Measurements from ENCODE around the gene CLASP2.

DNA sequence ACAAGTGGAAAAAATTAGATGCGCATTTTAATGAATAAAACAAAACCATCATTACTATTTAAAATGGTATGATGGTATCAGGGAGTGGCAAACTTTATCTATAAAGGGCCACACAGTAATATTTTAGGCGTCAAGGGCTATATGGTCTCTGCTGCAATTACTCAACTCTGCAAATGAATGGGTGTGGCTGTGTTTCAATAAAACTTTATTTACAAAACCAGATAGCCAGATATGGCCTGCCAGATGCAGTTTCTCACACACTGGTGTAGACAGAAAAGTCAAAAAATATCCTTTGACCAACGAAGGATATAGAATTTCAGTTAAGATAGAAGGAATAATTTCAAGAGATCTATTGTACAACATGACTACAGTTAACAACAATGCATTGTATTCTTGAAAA lies 83.8 kb downstream of the CLASP2 start:
- no peak for TF ChIP-seq POLR2A (IDR thresholded peaks at IDR 0.05; ENCODE audit: low read length)
- TF ChIP-seq GATA1 (IDR thresholded peaks at IDR 0.05; ENCODE audit: low read depth, low read length), result no peak

All from erythroblast (primary cell).